ENCODE data around the gene SLC35E3.

SLC35E3 gene

GRCh38 chr12:68815232-68815927, 69.4 kb downstream of the SLC35E3 start:
- no peak for TF ChIP-seq CTCF (IDR thresholded peaks at IDR 0.05)

GRCh38 chr12:68815928-68816800, 70.2 kb downstream of the SLC35E3 start:
- no peak for TF ChIP-seq CTCF (IDR thresholded peaks at IDR 0.05)

- TF ChIP-seq CTCF (IDR thresholded peaks at IDR 0.05): no peak
Observed at GRCh38 chr12:68821357-68822188, 75.6 kb downstream of the SLC35E3 start.

GRCh38 chr12:68823696-68824095, 77.7 kb downstream of the SLC35E3 start:
- TF ChIP-seq CTCF (IDR thresholded peaks at IDR 0.05): no peak

- no peak for TF ChIP-seq CTCF (IDR thresholded peaks at IDR 0.05)
Observed at GRCh38 chr12:68824131-68824530, 78.2 kb downstream of the SLC35E3 start.

GRCh38 chr12:68824597-68825250, 78.7 kb downstream of the SLC35E3 start:
- no peak for TF ChIP-seq CTCF (IDR thresholded peaks at IDR 0.05)

Data from LNCAP (cell line).